Testis (tissue), 2 donors: ENCODE data around the gene TTC39A.

Experiments
- CTCF ChIP-seq, 3 experiments: fragments of 450-650 bp in 2 of 3; fragments of 200-600 bp in 1 of 3; sonication (generic) in 1 of 3; IDR thresholded peaks; one replicate each; pipeline ENCODE4 v1.5.1; 2016 to 2019; ENCODE audit warnings: antibody characterized with exemption in 3 of 3, mild to moderate bottlenecking in 2 of 3, moderate library complexity in 1 of 3
- POLR2A ChIP-seq: fragments of 450-650 bp; IDR thresholded peaks from one replicate; pipeline ENCODE4 v1.6.1; 2017; ENCODE audit warnings: antibody characterized with exemption, mild to moderate bottlenecking, moderate library complexity

GRCh38 chr1:51341876-51342496, 11.6 kb upstream of the TTC39A start:
- TF ChIP-seq CTCF (IDR thresholded peaks at IDR 0.05) (no peak), POLR2A (no peak)
